Fibroblast of mammary gland (primary cell): ENCODE results near the gene EIF3I.

Source experiments
- DNase-seq: peaks from one replicate; pipeline ENCODE4 v3.0.0-alpha.2; 2010; ENCODE audit warnings: low read depth
- H3K4me3 ChIP-seq: 2 replicates; pipeline ENCODE4 v1.5.1; 2011; ENCODE audit warnings: low read depth, mild to moderate bottlenecking, low read length, moderate library complexity; ENCODE audit not compliant: control insufficient read depth
- TF ChIP-seq, protein P1 (sequence below): conservative IDR thresholded peaks from 2 replicates; pipeline ENCODE4 v1.5.1; 2011; ENCODE audit warnings: low read depth, low read length, inconsistent platforms; ENCODE audit not compliant: control insufficient read depth, insufficient read depth

The EIF3I gene

DNA sequence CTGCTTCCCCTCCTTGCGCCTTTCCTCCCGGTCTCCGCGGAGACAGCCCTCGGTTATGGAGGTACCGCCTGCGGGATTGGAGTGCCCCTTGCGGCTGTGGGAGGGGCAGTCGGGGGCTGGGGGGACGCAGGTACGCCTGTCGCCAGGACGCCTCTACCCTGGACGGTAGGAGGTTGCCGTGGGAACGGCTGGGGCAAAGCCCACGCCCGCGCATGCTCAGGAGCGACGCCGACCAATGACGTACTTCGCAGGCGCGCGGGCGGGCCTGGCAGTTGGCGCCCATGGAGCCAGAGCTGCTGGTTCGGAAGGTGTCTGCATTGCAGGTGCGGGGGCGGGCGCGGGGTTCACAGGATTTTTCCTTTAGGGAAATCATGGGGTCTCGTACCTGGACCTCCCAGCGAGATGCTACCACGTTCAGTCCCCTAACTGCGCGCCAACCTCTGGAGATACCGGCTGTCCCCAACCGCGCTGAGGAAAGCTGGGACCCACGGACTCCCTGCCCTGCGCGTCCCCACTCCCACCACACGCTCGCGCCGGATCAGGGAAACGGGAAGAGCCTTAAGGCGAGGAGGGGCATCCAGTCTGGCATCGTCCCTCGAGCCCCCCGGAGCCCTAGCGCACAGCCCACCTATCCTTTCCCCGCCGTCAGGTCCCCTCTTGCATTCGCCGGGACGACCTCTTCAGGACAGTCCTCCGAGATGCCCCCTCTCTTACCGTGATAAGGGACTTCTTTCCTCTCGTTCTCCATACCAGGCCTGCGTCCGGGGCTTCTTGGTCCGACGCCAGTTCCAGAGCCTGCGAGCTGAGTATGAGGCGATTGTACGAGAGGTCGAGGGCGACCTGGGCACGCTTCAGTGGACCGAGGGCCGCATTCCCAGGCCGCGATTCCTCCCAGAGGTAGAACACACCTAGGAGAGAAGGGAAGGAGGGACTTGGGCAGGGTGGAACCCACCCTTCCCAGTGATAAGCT lies 16.5 kb upstream of the EIF3I start, which contains the start of gene IQCC:
Gene IQCC, plus strand, starts transcription at position 271 of the 970 bp plus-strand sequence. Its CDS starts 11 bp downstream, at position 282.
- TF ChIP-seq, protein P1, sequence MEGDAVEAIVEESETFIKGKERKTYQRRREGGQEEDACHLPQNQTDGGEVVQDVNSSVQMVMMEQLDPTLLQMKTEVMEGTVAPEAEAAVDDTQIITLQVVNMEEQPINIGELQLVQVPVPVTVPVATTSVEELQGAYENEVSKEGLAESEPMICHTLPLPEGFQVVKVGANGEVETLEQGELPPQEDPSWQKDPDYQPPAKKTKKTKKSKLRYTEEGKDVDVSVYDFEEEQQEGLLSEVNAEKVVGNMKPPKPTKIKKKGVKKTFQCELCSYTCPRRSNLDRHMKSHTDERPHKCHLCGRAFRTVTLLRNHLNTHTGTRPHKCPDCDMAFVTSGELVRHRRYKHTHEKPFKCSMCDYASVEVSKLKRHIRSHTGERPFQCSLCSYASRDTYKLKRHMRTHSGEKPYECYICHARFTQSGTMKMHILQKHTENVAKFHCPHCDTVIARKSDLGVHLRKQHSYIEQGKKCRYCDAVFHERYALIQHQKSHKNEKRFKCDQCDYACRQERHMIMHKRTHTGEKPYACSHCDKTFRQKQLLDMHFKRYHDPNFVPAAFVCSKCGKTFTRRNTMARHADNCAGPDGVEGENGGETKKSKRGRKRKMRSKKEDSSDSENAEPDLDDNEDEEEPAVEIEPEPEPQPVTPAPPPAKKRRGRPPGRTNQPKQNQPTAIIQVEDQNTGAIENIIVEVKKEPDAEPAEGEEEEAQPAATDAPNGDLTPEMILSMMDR = no peak
- DNase-seq = peak; percentile 74
- peak within 1 kb of the TSS; percentile 83 for H3K4me3 ChIP-seq

DNA sequence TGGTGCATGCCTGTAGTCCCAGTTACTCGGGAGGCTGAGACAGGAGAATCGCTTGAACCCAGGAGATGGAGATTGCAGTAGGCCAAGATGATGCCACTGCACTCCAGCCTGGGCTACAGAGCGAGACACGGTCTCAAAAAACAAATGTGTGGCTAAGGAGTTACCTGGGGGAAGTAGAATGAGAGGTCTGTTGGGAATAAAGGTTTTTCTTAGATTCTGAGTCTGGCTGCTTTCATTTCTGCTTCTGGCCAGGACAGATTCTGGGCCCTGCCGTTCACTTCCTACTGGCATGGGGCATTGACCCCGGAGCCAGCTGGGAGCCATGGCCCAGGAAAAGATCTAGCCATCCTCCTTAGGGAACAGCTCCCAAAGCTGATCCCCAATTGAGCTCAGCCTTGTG lies 13.7 kb upstream of the EIF3I start:
- H3K4me3 ChIP-seq = no peak overlapping the region
- TF ChIP-seq, protein P1 = no peak

DNA sequence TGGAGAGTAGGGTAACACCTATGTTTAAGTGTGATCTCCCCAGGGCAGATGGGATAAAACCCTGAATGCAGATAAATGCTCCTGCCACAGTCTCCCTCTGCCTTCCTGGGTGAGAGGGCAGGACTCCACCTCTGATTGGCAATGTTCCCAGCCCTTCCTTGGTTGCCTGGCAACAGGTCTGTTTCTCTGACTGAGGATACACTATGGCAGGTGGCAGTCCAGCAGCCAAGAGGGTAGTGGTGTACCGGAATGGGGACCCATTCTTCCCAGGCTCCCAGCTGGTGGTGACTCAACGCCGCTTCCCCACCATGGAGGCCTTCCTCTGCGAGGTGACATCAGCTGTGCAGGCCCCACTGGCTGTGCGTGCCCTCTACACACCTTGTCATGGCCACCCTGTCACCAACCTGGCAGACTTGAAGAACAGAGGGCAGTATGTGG lies 13.3 kb upstream of the EIF3I start, which contains the start of gene DCDC2B:
Gene DCDC2B, plus strand, starts transcription at position 199 of the 438 bp plus-strand sequence. Its CDS starts 5 bp downstream, at position 204.
- DNase-seq = peak; percentile 46
- no peak within 1 kb of the TSS for H3K4me3 ChIP-seq
- TF ChIP-seq, protein P1 = no peak

More for the DNA sequence above, 13.7 kb upstream of the EIF3I start:
- no peak for DNase-seq

DNA sequence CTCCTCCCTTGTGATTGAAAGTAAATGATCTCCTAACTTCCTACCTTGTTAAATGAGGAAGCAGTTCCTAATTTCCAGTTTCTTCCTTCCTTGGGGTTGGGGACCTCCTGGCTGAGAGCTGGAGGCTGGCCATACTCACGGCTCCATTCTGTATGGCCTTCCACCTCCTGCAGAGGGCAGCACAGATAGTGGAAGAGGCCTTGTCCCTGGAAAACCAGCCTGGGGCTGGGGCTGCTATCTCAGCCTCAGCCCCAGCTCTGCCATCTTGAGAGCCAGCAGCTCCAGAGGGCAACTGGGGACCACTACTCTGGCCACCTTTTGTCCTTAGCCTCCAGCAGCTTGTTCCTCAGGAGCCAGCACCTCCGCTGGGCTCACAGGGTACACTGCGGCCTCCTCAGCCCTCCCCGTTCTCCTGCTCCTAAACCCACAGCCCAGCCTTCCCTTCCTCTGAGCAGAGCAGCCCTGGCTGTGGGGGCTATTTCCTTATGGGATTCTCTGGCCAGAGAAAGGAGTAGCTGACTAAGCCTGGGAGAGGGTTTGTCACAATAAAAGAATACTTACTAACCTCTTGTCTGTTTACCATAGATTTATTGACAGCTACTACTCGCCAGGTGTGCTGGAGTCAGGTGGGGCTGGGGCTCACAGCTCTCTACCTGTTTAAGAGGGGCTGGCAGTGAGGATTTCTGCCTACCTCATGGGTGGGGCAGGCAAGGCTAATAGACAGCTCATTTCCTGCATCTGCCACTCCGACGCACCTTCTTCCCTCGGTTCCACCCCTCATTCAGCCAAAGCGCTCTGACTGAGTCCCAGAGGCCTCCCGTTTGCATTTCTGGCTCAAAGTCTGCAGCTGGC lies 6.4 kb upstream of the EIF3I start:
- TF ChIP-seq, protein P1 = peak; percentile 84
- no peak overlapping the region for H3K4me3 ChIP-seq
- peak; percentile 62 for DNase-seq

DNA sequence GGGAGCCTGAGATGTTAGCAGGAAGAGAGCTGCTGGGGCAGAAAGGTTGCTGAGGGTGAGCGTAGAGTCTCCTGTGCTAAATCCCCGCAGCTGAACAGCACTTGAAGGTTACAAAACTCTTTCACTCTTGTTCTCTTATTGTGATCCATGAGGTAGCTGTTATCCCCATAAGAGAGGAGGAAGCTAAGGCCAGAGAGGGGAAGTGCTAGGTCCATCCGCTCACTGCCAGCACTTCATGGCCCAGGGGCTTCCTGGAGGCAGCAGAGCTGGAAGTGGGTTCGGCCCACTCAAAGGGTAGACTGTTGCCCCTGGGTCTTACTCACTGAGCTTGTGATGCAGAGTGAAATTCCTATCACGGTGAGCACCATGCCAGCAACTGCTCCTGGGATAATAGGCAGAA lies 5.6 kb upstream of the EIF3I start:
- no peak for DNase-seq
- TF ChIP-seq, protein P1 = no peak
- no peak overlapping the region for H3K4me3 ChIP-seq

DNA sequence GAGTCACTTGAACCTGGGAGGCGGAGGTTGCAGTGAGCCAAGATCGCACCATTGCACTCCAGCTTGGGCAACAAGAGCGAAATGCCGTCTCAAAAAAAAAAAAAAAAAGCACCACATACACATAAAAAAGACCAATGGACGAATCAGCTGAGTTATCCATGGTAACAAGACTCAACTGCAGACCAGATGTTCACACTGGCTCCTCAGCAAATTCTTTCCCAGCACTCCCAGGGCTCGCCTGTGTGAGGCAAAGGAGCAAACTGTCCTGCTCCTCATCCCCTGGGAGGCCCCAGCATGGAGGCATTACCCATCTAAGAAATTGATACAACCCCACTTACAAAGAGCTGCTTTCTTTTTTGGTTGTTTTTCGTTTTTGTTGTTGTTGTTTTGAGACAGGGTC lies 3.2 kb upstream of the EIF3I start:
- DNase-seq = peak; percentile 72
- TF ChIP-seq, protein P1 = no peak
- H3K4me3 ChIP-seq = no peak overlapping the region
